Panc1 (cell line): Measurements from ENCODE around the gene M6PR. TPM values are rescaled to one million over a fixed set of nuclear protein-coding genes. Genes with fewer than 3 reads are reported as not detected.

Source experiments
- ATAC-seq: fragments of 200-7000 bp; cut with Tn5 transposase; 2 replicates; pipeline ENCODE4 v1.9.1; 2020; ENCODE audit warnings: mild to moderate bottlenecking, moderate library complexity
- BruUV-seq: library from RNA; stranded (reverse); fragments of 400-500 nt; replicated peaks from 2 replicates; lab custom pipeline; 2021; lab: Mats Ljungman, UMichigan
- CTCF ChIA-PET: fragments of 300-600 bp; sonication (Branson Sonifier 250); formaldehyde crosslinking; loops from one replicate; lab custom pipeline; 2022; ENCODE audit warnings: antibody characterized with exemption; lab: Charles Lee
- POLR2A ChIA-PET: fragments of 300-600 bp; sonication (Branson Sonifier 250); formaldehyde crosslinking; loops from one replicate; lab custom pipeline; 2022; ENCODE audit warnings: antibody characterized with exemption; lab: Charles Lee
- DNase-seq: peaks from one replicate; pipeline ENCODE4 v3.0.0-alpha.2; 2010; ENCODE audit warnings: low read depth, low spot score
- H3K27ac ChIP-seq: 2 replicates; pipeline ENCODE4 v1.5.1; 2011; ENCODE audit warnings: mild to moderate bottlenecking, low read length, inconsistent platforms
- H3K27me3 ChIP-seq: fragments of 200-500 bp; sonication (Bioruptor generic); 2 replicates; pipeline ENCODE4 v1.6.0; 2014; ENCODE audit warnings: low read length, inconsistent platforms; ENCODE audit not compliant: control insufficient read depth, insufficient read depth
- H3K36me3 ChIP-seq: fragments of 200-500 bp; sonication (Bioruptor generic); 2 replicates; pipeline ENCODE4 v1.5.1; 2014; ENCODE audit warnings: inconsistent platforms, mild to moderate bottlenecking, low read length, moderate library complexity; ENCODE audit not compliant: control insufficient read depth, insufficient read depth
- H3K4me1 ChIP-seq: 2 replicates; pipeline ENCODE4 v1.5.1; 2011; ENCODE audit warnings: inconsistent platforms, mild to moderate bottlenecking, low read length, moderate library complexity; ENCODE audit not compliant: control insufficient read depth, insufficient read depth
- H3K4me3 ChIP-seq, 2 experiments: 2 replicates each; pipeline ENCODE4 v1.5.1; 2011 to 2012; ENCODE audit warnings: low read depth in 2 of 2, low read length in 2 of 2, mild to moderate bottlenecking in 2 of 2, inconsistent platforms in 1 of 2, moderate library complexity in 1 of 2
- H3K9me3 ChIP-seq: fragments of 200-500 bp; sonication (Bioruptor generic); 2 replicates; pipeline ENCODE4 v1.5.1; 2014; ENCODE audit warnings: low read depth, mild to moderate bottlenecking, inconsistent platforms, low read length, moderate library complexity; ENCODE audit not compliant: control insufficient read depth, insufficient read depth
- POLR2AphosphoS5 ChIP-seq: IDR thresholded peaks from 2 replicates; pipeline ENCODE4 v1.6.1; 2012; ENCODE audit warnings: mild to moderate bottlenecking, low read depth, low read length, moderate library complexity
- SIN3A ChIP-seq: IDR thresholded peaks from 2 replicates; pipeline ENCODE4 v1.6.1; 2012; ENCODE audit warnings: low read depth, mild to moderate bottlenecking, low read length, moderate library complexity, borderline replicate concordance; ENCODE audit not compliant: insufficient read depth
- TCF7L2 ChIP-seq: IDR thresholded peaks from 2 replicates; pipeline ENCODE4 v1.6.1; 2011; ENCODE audit warnings: mild to moderate bottlenecking, low read depth, low read length, inconsistent platforms
- in situ Hi-C: cut with HindIII; loops from 2 replicates; pipeline ENCODE4 v1.10.0; 2016; ENCODE audit warnings: low sequenced_read_pairs, low pct_unique_long_range_greater_than_20kb
- intact Hi-C: fragments of 100-400 bp; cut with micrococcal nuclease; formaldehyde crosslinking; loops from one replicate; pipeline ENCODE4 v1.10.0; 2022; ENCODE audit not compliant: unreplicated experiment
- total RNA-seq: library from RNA; stranded (reverse); gene quantifications from one replicate; pipeline ENCODE4 v1.2.1, GENCODE V29; 2021; ENCODE audit not compliant: unreplicated experiment
- TF ChIP-seq, protein P1 (sequence below), 2 experiments: IDR thresholded peaks; 2 replicates each; pipeline ENCODE4 v1.6.1; 2011 to 2012; ENCODE audit warnings: low read depth in 2 of 2, control low read depth in 1 of 2, low read length in 1 of 2, mild to moderate bottlenecking in 1 of 2, moderate library complexity in 1 of 2; ENCODE audit not compliant: insufficient read depth in 1 of 2
- TF ChIP-seq, protein P2 (sequence below): fragments of 450-650 bp; IDR thresholded peaks from 2 replicates; pipeline ENCODE4 v1.5.1; 2017; ENCODE audit warnings: mild to moderate bottlenecking

Gene M6PR
- total RNA-seq, 1 experiment from 2014 or later = 161 TPM

DNA sequence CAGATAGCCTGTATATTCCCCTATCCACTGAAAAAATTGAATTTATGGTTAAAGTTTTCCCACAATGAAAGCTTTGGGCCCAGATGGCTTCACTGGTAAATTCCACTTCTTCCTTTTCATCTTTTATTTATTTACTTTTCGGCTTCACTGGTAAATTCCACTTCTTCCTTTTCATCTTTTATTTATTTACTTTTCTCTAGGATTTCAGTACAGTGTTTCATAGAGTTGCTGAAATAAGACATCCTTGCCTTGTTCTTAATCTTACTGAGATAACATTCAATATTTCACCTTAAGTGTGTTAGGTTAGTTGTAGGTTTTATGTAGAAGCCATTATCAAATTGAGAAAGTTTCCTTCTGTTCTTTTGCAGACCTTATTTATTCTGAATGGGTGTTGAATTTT lies 21.0 kb upstream of the M6PR start:
- H3K27me3 ChIP-seq = no peaks in the 10 kb centered on the region
- H3K36me3 ChIP-seq = no peaks in the 10 kb centered on the region
- ATAC-seq (no peak), DNase-seq (no peak)
- POLR2A ChIA-PET = no interaction called here
- no peaks in the 10 kb centered on the region for H3K4me1 ChIP-seq
- no TSS peak for BruUV-seq
- TF ChIP-seq POLR2AphosphoS5 = no peak
- peak; percentile 92 for TF ChIP-seq TCF7L2
- no peak for TF ChIP-seq SIN3A
- TF ChIP-seq, protein P1, sequence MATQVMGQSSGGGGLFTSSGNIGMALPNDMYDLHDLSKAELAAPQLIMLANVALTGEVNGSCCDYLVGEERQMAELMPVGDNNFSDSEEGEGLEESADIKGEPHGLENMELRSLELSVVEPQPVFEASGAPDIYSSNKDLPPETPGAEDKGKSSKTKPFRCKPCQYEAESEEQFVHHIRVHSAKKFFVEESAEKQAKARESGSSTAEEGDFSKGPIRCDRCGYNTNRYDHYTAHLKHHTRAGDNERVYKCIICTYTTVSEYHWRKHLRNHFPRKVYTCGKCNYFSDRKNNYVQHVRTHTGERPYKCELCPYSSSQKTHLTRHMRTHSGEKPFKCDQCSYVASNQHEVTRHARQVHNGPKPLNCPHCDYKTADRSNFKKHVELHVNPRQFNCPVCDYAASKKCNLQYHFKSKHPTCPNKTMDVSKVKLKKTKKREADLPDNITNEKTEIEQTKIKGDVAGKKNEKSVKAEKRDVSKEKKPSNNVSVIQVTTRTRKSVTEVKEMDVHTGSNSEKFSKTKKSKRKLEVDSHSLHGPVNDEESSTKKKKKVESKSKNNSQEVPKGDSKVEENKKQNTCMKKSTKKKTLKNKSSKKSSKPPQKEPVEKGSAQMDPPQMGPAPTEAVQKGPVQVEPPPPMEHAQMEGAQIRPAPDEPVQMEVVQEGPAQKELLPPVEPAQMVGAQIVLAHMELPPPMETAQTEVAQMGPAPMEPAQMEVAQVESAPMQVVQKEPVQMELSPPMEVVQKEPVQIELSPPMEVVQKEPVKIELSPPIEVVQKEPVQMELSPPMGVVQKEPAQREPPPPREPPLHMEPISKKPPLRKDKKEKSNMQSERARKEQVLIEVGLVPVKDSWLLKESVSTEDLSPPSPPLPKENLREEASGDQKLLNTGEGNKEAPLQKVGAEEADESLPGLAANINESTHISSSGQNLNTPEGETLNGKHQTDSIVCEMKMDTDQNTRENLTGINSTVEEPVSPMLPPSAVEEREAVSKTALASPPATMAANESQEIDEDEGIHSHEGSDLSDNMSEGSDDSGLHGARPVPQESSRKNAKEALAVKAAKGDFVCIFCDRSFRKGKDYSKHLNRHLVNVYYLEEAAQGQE (IDR thresholded peaks at IDR 0.05; ENCODE audit: insufficient read depth in 1 of 2, low read depth in 2 of 2, low read length in 1 of 2) = no peak
- TF ChIP-seq, protein P2, sequence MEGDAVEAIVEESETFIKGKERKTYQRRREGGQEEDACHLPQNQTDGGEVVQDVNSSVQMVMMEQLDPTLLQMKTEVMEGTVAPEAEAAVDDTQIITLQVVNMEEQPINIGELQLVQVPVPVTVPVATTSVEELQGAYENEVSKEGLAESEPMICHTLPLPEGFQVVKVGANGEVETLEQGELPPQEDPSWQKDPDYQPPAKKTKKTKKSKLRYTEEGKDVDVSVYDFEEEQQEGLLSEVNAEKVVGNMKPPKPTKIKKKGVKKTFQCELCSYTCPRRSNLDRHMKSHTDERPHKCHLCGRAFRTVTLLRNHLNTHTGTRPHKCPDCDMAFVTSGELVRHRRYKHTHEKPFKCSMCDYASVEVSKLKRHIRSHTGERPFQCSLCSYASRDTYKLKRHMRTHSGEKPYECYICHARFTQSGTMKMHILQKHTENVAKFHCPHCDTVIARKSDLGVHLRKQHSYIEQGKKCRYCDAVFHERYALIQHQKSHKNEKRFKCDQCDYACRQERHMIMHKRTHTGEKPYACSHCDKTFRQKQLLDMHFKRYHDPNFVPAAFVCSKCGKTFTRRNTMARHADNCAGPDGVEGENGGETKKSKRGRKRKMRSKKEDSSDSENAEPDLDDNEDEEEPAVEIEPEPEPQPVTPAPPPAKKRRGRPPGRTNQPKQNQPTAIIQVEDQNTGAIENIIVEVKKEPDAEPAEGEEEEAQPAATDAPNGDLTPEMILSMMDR = no peak
- intact Hi-C loops = no loop called here
- CTCF ChIA-PET = interaction anchor here (0.6 kb wide), 1 partner anchor 272 kb away, joined by 3 read pairs; the partner anchor contains the start of gene RIMKLB
- no peak overlapping the region for H3K27ac ChIP-seq
- no peaks in the 10 kb centered on the region for H3K9me3 ChIP-seq
- in situ Hi-C loops = no loop called here
- no peak overlapping the region for H3K4me3 ChIP-seq

DNA sequence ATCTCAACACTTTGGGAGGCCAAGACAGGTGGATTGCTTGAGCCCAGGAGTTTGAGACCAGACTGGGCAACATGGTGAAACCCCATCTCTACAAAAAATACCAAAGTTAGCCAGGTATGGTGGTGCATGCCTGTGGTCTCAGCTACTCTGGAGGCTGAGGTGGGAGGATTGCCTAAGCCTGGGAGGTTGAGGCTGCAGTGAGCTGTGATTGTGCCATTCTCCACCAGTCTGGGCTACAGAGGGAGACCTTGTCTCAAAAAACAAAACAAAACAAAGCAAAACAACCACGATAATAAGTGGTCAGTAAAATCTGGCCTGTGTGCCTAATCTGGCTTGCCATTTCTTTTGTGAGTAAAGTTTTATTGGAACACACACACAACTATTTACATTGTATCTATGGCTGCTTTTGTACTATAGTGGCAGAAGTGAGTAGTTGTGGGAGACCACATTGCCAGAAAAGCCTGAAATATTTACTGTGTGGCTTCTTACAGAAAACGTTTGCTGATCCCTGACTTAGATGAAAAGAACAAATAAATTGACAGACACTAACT lies 20.5 kb upstream of the M6PR start:
- Histone ChIP-seq H3K4me3 (no peak overlapping the region), H3K36me3 (no peaks in the 10 kb centered on the region), H3K9me3 (no peaks in the 10 kb centered on the region), H3K27ac (no peak overlapping the region), H3K4me1 (no peaks in the 10 kb centered on the region), H3K27me3 (no peaks in the 10 kb centered on the region)
- CTCF ChIA-PET = no interaction called here
- no peak for ATAC-seq
- TF ChIP-seq, protein P1 (IDR thresholded peaks at IDR 0.05; ENCODE audit: insufficient read depth in 1 of 2, low read depth in 2 of 2, low read length in 1 of 2) = no peak
- TF ChIP-seq, protein P2 = no peak
- TF ChIP-seq TCF7L2 (no peak), SIN3A (no peak)
- POLR2A ChIA-PET = no interaction called here
- in situ Hi-C loops (no loop called here), intact Hi-C loops (no loop called here)
- DNase-seq = no peak
- BruUV-seq = no TSS peak
